GM12873 (cell line): ENCODE data around the gene TNFRSF14.

Source experiments
- TF ChIP-seq, protein P1 (sequence below): IDR thresholded peaks from 2 replicates; pipeline ENCODE4 v1.5.1; 2012; ENCODE audit warnings: low read depth, mild to moderate bottlenecking, moderate library complexity, low read length, control low read depth; ENCODE audit not compliant: insufficient read depth; ENCODE audit errors: missing control alignments

Gene TNFRSF14

DNA sequence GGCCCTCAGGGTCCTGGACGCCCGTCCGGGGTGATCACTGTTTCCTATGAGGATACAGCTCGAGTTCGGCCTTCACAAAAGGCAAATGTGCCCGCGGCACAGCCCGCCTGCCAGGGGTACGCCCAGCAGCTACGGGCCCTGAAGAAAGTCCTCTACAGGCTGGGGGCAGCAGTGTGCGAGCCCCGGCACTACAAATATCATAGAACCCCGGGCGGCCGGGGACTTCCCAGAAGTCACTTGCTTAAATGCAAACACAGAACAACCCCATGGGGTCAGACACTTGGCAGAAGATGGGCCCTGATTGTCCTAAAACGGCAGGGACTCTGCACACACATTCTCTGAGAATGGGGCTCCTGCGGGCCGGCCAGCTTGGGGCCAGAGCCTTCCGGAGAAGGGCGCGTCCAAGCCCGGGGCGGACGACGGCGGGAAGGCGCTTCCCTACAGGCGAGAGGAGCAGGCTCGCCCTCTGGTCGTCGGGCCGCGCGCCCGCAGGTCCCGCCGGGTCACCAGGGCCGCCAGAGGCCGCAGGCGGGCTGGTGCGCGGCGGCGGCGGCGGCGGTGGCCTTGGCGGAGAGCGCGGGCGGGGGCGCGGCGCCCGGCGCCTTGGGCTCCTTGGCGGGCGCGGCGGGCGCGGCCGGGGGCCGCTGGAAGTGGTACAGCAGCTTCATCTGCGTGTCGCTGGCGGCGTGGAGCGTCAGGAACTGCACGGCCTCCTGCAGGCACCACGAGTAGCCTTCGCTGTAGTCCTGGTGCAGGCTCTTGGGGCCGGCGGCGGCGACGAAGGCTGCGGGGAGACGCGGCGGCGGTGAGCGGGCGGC lies 27.0 kb upstream of the TNFRSF14 start:
- TF ChIP-seq, protein P1, sequence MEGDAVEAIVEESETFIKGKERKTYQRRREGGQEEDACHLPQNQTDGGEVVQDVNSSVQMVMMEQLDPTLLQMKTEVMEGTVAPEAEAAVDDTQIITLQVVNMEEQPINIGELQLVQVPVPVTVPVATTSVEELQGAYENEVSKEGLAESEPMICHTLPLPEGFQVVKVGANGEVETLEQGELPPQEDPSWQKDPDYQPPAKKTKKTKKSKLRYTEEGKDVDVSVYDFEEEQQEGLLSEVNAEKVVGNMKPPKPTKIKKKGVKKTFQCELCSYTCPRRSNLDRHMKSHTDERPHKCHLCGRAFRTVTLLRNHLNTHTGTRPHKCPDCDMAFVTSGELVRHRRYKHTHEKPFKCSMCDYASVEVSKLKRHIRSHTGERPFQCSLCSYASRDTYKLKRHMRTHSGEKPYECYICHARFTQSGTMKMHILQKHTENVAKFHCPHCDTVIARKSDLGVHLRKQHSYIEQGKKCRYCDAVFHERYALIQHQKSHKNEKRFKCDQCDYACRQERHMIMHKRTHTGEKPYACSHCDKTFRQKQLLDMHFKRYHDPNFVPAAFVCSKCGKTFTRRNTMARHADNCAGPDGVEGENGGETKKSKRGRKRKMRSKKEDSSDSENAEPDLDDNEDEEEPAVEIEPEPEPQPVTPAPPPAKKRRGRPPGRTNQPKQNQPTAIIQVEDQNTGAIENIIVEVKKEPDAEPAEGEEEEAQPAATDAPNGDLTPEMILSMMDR: no peak

DNA sequence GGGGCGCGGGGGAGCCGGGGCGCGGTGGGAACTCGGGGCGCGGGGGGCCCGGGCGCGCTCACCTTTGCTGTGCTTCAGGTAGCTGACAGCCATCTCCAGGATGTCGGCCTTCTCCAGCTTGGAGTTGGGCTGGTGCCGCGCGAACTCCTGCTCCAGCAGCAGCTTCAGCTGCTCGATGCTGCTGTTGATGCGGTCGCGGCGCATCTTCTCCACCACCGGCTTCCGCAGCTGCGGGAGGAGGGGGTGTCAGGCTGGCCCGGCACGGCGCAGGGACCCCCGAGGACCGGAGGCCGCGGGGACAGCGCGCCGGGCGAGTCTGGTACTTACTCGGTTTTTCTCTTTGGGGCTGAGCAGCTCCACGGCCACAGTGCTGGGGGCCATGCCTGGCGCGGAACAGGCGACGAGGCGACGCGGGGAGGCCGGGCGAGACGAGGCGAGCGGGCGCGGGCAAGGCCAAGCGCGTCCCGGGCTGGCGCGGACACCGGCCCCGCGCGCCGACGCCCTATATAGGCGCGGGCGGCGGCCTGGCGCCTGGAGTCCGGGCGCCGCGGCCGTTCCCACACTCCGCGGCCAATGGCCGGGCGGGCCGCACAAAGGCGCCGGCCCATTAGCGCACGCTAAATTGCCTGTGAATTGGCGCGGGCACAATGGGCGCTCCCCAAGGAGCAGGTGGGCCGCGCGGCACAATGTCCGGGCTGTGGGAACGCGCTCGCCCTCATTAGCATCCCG lies 26.2 kb upstream of the TNFRSF14 start, which contains the start of gene HES5:
Gene HES5 (minus strand): TSS at position 480 of the 729 bp plus-strand sequence. CDS start 99 bp downstream, at position 381.
- TF ChIP-seq, protein P1: no peak

GRCh38 chr1:2530513-2531361 lies 25.4 kb upstream of the TNFRSF14 start:
- TF ChIP-seq, protein P1: no peak

- TF ChIP-seq, protein P1: no peak
These were observed 23.5 kb upstream of the TNFRSF14 start for GRCh38 chr1:2532485-2533160.

DNA sequence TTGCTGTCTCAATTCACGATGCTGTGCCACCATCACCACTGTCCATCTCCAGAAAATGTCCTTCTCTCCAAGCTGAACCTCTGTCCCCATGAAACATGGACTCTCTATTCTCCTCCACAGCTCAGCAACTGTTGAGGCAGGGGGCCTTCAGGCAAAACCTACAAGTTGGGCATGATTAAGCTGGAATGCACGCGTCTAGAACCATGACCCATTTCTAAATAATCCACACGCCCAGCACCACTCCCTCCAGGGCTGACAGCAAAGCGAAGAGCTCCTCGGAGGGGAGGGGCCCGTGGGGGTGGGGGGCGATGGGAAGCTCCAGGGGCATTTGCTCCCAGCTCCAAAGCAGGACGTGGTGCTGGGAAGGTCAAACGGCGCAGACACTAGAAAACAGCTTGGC lies 22.8 kb upstream of the TNFRSF14 start:
- TF ChIP-seq, protein P1: no peak

DNA sequence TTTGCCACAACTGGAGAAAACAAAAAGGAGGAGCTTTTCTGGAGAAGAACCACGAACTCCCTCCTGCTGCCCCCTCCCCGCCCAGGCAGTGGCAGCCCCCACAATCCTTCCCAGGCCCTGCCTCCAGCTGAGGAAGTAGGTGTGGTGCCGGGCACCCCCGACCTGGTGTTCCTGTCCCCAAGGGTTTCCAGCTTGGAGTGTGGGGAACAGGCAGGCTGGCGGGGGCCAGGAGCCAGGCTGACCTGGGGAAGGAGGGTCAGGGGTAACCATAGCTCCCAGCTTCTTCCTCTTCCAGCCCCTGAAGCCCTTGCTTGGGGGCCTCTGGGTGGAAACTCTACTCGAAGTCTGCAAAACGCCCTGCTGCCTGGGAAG lies 21.9 kb upstream of the TNFRSF14 start:
- TF ChIP-seq, protein P1: no peak
